HCT116 (cell line): ENCODE data around the gene EPS8L2. TPM values are rescaled to one million over a fixed set of nuclear protein-coding genes. Genes with fewer than 3 reads are reported as not detected.

ENCODE experiments used
- ATAC-seq: fragments of 200-7000 bp; cut with Tn5 transposase; 2 replicates; pipeline ENCODE4 v1.9.1; 2020; ENCODE audit warnings: mild to moderate bottlenecking, moderate library complexity
- BruUV-seq: library from RNA; stranded (reverse); fragments of 400-500 nt; replicated peaks from 2 replicates; lab custom pipeline; 2021; lab: Mats Ljungman, UMichigan
- CTCF ChIA-PET: fragments of 300-600 bp; sonication (Branson Sonifier 250); formaldehyde crosslinking; loops from one replicate; lab custom pipeline; 2021; ENCODE audit warnings: antibody characterized with exemption; lab: Charles Lee
- POLR2A ChIA-PET: fragments of 300-600, 350-600 bp; sonication (Branson Sonifier 250); formaldehyde crosslinking; loops from one replicate; lab custom pipeline; 2021; ENCODE audit warnings: antibody characterized with exemption; lab: Charles Lee
- RAD21 ChIA-PET, 2 experiments: fragments of 300-600 bp; sonication (Branson Sonifier 250); formaldehyde crosslinking; loops; one replicate each; lab custom pipeline; 2023; ENCODE audit warnings: low total read pairs in 2 of 2; ENCODE audit not compliant: uncharacterized antibody in 2 of 2, unreplicated experiment in 2 of 2, low non-redundant PET in 1 of 2; lab: Charles Lee
- DNase-seq: peaks from one replicate; pipeline ENCODE4 v3.0.0-alpha.2; 2010; ENCODE audit warnings: low read depth, low spot score
- H2AFZ ChIP-seq: fragments of 200-600 bp; shearing (Covaris generic), sonication (generic); 2 replicates; pipeline ENCODE4 v1.6.1; 2017; ENCODE audit warnings: low read depth, mixed run types, mixed read lengths, antibody characterized with exemption, low read length; ENCODE audit not compliant: poor library complexity, severe bottlenecking
- H3K27ac ChIP-seq: 2 replicates; pipeline ENCODE4 v1.5.1; 2012; ENCODE audit warnings: low read depth, low read length
- H3K27me3 ChIP-seq: fragments of 200-600 bp; sonication (generic); 2 replicates; pipeline ENCODE4 v1.6.1; 2016; ENCODE audit warnings: mixed run types, low read length, mixed read lengths; ENCODE audit not compliant: insufficient read depth
- H3K36me3 ChIP-seq, 2 experiments: fragments of 200-500 bp in 1 of 2; fragments of 200-600 bp in 1 of 2; sonication (Bioruptor generic) in 1 of 2; sonication (generic) in 1 of 2; 2 replicates each; pipeline versions ENCODE4 v1.5.1 to v1.6.1; 2014 to 2016; ENCODE audit warnings: low read length in 2 of 2, inconsistent platforms in 1 of 2, mixed read lengths in 1 of 2, mixed run types in 1 of 2; ENCODE audit not compliant: insufficient read depth in 2 of 2, control insufficient read depth in 1 of 2
- H3K4me1 ChIP-seq, 2 experiments: fragments of 200-600 bp in 1 of 2; sonication (generic) in 1 of 2; 2 replicates each; pipeline versions ENCODE4 v1.5.1 to v1.6.1; 2012 to 2017; ENCODE audit warnings: low read length in 2 of 2, inconsistent platforms in 1 of 2, mild to moderate bottlenecking in 1 of 2, mixed read lengths in 1 of 2, mixed run types in 1 of 2, moderate library complexity in 1 of 2; ENCODE audit not compliant: insufficient read depth in 2 of 2, control insufficient read depth in 1 of 2
- H3K4me2 ChIP-seq: fragments of 200-600 bp; sonication (generic); 2 replicates; pipeline ENCODE4 v1.6.1; 2017; ENCODE audit warnings: mixed run types, low read length, mixed read lengths
- H3K4me3 ChIP-seq, 2 experiments: fragments of 200-600 bp in 1 of 2; sonication (generic) in 1 of 2; replicated peaks in 1 of 2; 2 replicates each; pipeline ENCODE4 v1.5.1; 2011 to 2016; ENCODE audit warnings: low read length in 2 of 2, control low read depth in 1 of 2, low read depth in 1 of 2, mild to moderate bottlenecking in 1 of 2, mixed read lengths in 1 of 2, mixed run types in 1 of 2
- H3K79me2 ChIP-seq: fragments of 200-600 bp; sonication (generic); 2 replicates; pipeline ENCODE4 v1.6.1; 2017; ENCODE audit warnings: mild to moderate bottlenecking, mixed run types, low read length, moderate library complexity, mixed read lengths; ENCODE audit not compliant: insufficient read depth
- H3K9ac ChIP-seq: fragments of 200-600 bp; sonication (generic); 2 replicates; pipeline ENCODE4 v1.6.1; 2016; ENCODE audit warnings: low read length, mixed read lengths
- H3K9me2 ChIP-seq: fragments of 200-600 bp; sonication (generic), shearing (Covaris generic); 2 replicates; pipeline ENCODE4 v1.6.1; 2017; ENCODE audit warnings: mixed run types, mild to moderate bottlenecking, moderate library complexity; ENCODE audit not compliant: insufficient read depth
- H3K9me3 ChIP-seq, 2 experiments: fragments of 200-500 bp in 1 of 2; fragments of 200-600 bp in 1 of 2; sonication (Bioruptor generic) in 1 of 2; sonication (generic) in 1 of 2; 2 replicates each; pipeline ENCODE4 v1.6.1; 2014 to 2017; ENCODE audit warnings: low read length in 2 of 2, mixed read lengths in 2 of 2, inconsistent platforms in 1 of 2, low read depth in 1 of 2, mild to moderate bottlenecking in 1 of 2, mixed run types in 1 of 2, moderate library complexity in 1 of 2; ENCODE audit not compliant: control insufficient read depth in 1 of 2, insufficient read depth in 1 of 2
- H4K20me1 ChIP-seq: fragments of 200-600 bp; sonication (generic), shearing (Covaris generic); 2 replicates; pipeline ENCODE4 v1.6.1; 2017; ENCODE audit warnings: mixed run types, mild to moderate bottlenecking, moderate library complexity; ENCODE audit not compliant: insufficient read depth
- POLR2AphosphoS5 ChIP-seq: IDR thresholded peaks from 2 replicates; pipeline ENCODE4 v1.6.1; 2011; ENCODE audit warnings: mild to moderate bottlenecking, low read depth, low read length, moderate library complexity
- intact Hi-C: fragments of 100-400 bp; cut with micrococcal nuclease; formaldehyde crosslinking; loops from 2 replicates; pipeline ENCODE4 v1.10.0; 2022
- total RNA-seq: library from RNA; stranded (reverse); gene quantifications from one replicate; pipeline ENCODE4 v1.2.1, GENCODE V29; 2021; ENCODE audit not compliant: unreplicated experiment
- TF ChIP-seq, protein P1 (sequence below): IDR thresholded peaks from 2 replicates; pipeline ENCODE4 v1.6.1; 2011; ENCODE audit warnings: mild to moderate bottlenecking, low read length, moderate library complexity; ENCODE audit not compliant: insufficient replicate concordance; ENCODE audit errors: extremely low read depth

EPS8L2 gene
- total RNA-seq, 1 experiment from 2014 or later, result 157 TPM

DNA sequence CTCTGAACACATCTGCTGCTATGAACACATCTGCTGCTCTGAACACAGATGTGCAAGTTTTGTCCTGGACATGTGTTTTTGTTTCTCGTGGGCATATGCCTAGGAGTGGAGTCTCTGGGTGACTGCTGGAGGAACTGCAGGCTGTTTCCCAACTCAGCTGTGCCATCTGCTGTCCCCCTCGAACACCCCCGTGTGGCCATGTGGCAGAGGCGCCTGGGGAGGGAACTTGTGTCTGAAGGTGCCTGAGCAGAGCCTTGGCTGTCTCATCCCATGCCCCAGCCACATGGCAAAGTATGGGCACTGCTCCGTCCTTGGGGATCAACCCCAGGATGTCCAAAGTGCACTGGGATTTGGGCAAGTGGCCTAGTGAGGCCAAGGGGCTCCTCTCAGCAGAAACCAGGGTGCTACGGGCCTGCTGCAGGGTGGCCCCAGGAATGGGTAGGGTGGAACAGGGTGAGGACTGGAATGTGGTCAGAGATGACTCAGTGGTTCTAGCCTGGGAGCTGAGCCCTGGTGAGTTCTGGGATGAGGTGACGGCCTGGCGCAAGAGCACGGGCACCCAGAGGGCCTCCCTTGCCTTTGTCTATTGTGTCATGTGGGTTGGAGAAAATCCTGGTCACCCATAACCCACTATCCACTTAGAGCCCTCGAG is 56.5 kb downstream of the EPS8L2 start (continued):
- TF ChIP-seq, protein P1, sequence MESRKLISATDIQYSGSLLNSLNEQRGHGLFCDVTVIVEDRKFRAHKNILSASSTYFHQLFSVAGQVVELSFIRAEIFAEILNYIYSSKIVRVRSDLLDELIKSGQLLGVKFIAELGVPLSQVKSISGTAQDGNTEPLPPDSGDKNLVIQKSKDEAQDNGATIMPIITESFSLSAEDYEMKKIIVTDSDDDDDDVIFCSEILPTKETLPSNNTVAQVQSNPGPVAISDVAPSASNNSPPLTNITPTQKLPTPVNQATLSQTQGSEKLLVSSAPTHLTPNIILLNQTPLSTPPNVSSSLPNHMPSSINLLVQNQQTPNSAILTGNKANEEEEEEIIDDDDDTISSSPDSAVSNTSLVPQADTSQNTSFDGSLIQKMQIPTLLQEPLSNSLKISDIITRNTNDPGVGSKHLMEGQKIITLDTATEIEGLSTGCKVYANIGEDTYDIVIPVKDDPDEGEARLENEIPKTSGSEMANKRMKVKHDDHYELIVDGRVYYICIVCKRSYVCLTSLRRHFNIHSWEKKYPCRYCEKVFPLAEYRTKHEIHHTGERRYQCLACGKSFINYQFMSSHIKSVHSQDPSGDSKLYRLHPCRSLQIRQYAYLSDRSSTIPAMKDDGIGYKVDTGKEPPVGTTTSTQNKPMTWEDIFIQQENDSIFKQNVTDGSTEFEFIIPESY, result no peak

DNA sequence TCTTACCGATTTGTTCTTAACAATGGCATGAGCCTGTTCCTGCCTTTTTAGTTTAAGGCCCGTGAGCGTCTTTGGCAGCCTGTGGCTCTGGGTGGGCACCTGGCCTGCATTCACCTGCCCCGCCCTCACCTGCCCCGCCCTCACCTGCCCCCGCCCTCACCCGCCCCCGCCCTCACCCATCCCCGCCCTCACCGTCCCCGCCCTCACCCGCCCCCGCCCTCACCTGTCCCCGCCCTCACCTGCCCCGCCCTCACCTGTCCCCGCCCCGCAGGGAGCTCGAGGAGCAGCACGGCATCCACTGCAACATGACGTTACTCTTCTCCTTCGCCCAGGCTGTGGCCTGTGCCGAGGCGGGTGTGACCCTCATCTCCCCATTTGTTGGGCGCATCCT is 57.0 kb downstream of the EPS8L2 start:
- TF ChIP-seq, protein P1, result no peak
- TF ChIP-seq POLR2AphosphoS5, result peak; percentile 35
- BruUV-seq, result no TSS peak
- peaks cover 20 to 48% of the 10 kb centered on the region in 2 experiments for H3K4me1 ChIP-seq
- intact Hi-C loops, result no loop called here
- ChIA-PET RAD21 (interaction anchor here in 1 of 2 experiments (0.7 kb wide), 1 partner anchor 356 kb away, joined by 4 read pairs; no protein-coding TSS in a partner anchor), CTCF (interaction anchor here (0.8 to 1.9 kb wide), 6 partner anchors 12 to 66 kb away, joined by 3 to 10 read pairs (median 4); partner anchors contain the start of gene TALDO1), POLR2A (interaction anchor here (0.6 to 2.5 kb wide), 6 partner anchors 12 to 1224 kb away, joined by 3 to 9 read pairs (median 5); partner anchors contain the start of gene PNPLA2)
- H3K9me2 ChIP-seq, result no peaks in the 10 kb centered on the region
- no peak overlapping the region for H2AFZ ChIP-seq
- peaks cover 5% of the 10 kb centered on the region; the same call in 1 of the 2 replicates for H4K20me1 ChIP-seq
- H3K4me3 ChIP-seq, result peak overlapping the region in 1 of 2 experiments; percentile 50; a peak in 2 of 4 replicates
- no peaks in the 10 kb centered on the region for H3K27me3 ChIP-seq
- H3K9me3 ChIP-seq, result no peaks in the 10 kb centered on the region
- DNase-seq (no peak), ATAC-seq (peak; percentile 54)
- H3K4me2 ChIP-seq, result peak overlapping the region; percentile 94
- peaks cover 32 to 56% of the 10 kb centered on the region in 2 experiments for H3K36me3 ChIP-seq
- peak overlapping the region; percentile 93 for H3K27ac ChIP-seq
- peaks cover 9% of the 10 kb centered on the region; the same call in 1 of the 2 replicates for H3K79me2 ChIP-seq
- H3K9ac ChIP-seq, result peak overlapping the region; percentile 82
